ENCODE results near the gene KLF9. TPM values are rescaled to one million over a fixed set of nuclear protein-coding genes. Genes with fewer than 3 reads are reported as not detected.

Gene KLF9
- total RNA-seq, 6 experiments from 2014 or later, result 8.7 to 74.7 (median 32.3) TPM

DNA sequence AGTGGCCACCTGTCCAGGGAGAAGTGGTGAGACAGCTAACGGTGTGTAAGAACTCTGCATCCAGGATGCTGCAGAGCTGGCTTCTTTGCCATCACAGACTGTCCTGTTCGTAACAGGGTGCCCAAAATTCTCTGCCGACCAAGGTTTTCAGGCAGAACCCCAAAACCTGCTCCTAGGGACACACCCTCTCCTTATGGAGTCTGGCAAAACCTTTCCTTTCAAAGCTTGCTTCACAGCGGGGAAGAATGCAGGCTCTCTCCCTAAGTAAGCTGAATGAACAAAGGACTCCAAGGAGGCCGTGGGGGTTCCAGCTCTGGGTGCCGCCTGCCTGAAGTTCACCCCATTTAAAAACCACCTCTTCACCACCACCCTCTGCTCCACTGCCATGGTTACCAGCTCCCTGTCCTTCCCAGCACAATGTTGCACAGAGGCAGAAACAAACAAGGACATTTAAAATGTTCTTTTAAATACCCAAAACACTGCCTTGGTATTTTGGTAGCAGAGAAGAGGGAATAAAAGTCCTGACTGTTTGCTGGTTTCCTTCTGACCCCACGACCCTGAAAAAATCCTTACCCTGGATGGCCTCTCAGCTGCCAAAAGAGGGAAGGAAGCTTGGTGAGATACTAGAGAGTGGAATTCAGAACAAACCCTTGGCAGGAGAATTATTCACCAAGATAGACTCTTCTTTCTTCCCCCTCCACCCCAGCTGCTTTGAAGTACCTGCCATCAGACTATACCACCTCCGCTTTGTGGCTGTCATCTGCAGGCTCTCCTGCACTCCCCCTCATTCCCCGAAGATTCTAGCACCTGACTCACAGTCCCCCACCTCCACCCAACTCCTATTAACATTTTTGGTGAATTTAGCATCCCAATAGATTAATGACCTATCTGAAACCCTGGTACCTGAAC is 7.1 kb upstream of the KLF9 start:
- DNase-seq, result no peak
- 40% methylated on average over 5 of the region's 9 CpGs for WGBS (ENCODE audit: insufficient coverage, low coverage, low lambda C conversion rate, missing lambda C conversion rate)
- H3K27me3 ChIP-seq, result no peaks in the 10 kb centered on the region
- H3K9me3 ChIP-seq, result no peaks in the 10 kb centered on the region
- H3K36me3 ChIP-seq, result no peaks in the 10 kb centered on the region
- TF ChIP-seq, protein P1, sequence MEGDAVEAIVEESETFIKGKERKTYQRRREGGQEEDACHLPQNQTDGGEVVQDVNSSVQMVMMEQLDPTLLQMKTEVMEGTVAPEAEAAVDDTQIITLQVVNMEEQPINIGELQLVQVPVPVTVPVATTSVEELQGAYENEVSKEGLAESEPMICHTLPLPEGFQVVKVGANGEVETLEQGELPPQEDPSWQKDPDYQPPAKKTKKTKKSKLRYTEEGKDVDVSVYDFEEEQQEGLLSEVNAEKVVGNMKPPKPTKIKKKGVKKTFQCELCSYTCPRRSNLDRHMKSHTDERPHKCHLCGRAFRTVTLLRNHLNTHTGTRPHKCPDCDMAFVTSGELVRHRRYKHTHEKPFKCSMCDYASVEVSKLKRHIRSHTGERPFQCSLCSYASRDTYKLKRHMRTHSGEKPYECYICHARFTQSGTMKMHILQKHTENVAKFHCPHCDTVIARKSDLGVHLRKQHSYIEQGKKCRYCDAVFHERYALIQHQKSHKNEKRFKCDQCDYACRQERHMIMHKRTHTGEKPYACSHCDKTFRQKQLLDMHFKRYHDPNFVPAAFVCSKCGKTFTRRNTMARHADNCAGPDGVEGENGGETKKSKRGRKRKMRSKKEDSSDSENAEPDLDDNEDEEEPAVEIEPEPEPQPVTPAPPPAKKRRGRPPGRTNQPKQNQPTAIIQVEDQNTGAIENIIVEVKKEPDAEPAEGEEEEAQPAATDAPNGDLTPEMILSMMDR (IDR thresholded peaks at IDR 0.05), result no peak
- no peak for TF ChIP-seq POLR2A (IDR thresholded peaks at IDR 0.05)
- peak overlapping the region in 2 of 3 donors; percentile 62 to 66 for H3K4me3 ChIP-seq
- no peak for ATAC-seq
- H3K27ac ChIP-seq, result peak overlapping the region; percentile 97 to 100 (median 100)
- intact Hi-C loops (cut with DNase I), result loop anchor here (2.0 to 10.0 kb wide), 2 partner anchors 59 to 63 kb away; no protein-coding TSS in a partner anchor
- H3K4me1 ChIP-seq, result peaks cover 0 to 35% (median 14%) of the 10 kb centered on the region in 4 donors

DNA sequence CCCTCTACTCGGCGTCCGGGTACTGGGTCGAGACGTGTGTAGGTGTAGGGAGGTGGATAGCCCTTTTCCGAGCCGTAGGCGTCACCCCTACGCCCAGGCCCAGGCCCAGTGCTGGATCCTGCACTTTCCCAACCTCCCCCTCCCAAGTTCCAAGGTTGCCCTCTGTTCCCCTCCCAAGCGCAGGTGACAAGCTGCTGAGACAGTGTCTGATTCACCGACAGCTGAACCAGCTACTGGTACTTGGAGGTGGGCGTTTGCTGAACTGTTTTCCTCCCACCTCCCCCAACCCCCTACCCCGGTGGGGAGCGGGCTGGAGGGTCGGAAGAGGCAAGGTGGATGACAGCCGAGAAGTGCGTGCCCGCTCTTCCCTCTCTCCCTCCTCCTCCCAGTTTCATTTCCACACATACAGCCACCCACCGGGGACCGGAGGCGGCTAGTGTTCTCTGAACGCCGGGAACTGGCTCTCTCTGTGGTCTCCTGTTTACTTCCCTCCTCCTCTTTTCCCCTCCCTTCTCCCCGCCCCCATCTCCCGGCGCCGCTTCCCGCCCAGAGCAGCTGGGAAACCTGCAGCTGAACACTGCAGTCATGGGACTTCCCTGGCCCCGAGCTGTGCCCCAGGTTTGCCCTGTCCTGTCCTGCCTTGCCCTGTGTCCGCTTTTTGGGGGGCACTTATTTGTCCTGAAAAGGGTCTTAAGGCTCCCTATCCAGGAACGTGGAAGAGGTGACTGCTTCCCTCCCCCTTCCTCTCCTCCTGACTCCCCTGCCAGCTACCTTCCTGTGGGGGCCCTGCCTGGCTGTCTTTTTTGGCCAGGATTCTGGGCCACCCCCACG is 6.2 kb upstream of the KLF9 start:
- no peaks in the 10 kb centered on the region for H3K36me3 ChIP-seq
- peak; percentile 46 to 65 (median 58) for ATAC-seq
- H3K27ac ChIP-seq, result peak overlapping the region; percentile 97 to 100 (median 100)
- peak overlapping the region; percentile 40 to 66 (median 62) for H3K4me3 ChIP-seq
- intact Hi-C loops (cut with DNase I), result loop anchor here (2.0 to 10.0 kb wide), 2 partner anchors 60 to 64 kb away; no protein-coding TSS in a partner anchor
- no peaks in the 10 kb centered on the region for H3K27me3 ChIP-seq
- H3K4me1 ChIP-seq, result peaks cover 0 to 40% (median 14%) of the 10 kb centered on the region in 4 donors
- DNase-seq, result peak; percentile 95 to 98 (median 96)
- WGBS (ENCODE audit: insufficient coverage, low coverage, low lambda C conversion rate, missing lambda C conversion rate), result 2% methylated on average over 28 of the region's 32 CpGs
- TF ChIP-seq, protein P1 (IDR thresholded peaks at IDR 0.05), result no peak
- TF ChIP-seq POLR2A (IDR thresholded peaks at IDR 0.05), result peak; percentile 81
- no peaks in the 10 kb centered on the region for H3K9me3 ChIP-seq

DNA sequence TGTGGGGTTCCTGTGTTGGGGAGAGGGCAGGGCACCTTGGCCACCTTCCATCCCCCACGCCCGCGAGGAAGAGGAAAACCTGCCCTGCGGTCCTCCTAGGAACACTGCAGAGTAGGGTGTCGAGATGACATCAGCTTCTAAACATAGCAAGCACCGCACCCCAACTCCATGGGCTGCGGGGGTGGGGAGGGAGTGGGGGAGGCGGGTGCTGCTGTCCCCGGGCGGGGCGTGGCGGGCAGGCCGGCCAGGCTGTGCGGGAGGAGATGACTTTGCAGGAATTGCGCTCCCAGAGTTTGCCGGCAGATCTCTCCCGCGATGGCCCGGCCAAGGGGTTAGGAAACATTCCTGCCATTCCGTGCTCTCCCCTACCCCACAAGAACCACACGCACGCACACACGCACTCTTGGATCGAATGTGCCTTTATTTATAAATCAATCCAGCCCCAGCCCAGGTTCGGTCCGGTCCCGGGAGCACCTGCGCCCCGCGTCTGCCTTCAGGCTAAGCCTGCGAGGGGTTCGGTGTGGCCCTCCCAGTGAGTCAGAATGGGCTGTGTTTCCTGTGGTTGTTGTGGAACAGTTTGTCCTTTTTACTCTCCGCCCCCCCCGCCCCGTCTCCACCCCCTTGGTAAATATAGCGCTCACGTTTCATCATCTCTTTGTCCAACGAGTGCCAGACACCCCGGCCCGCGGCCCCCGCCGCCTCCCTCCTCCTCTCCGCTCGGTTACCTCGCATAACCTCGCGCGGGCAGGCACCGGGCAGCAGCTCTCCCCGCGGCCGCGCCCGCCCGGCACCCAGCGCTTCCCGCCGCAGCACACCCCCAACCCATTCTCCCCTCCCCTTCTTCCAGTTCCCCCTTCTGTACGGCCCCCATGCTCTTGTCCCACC is 5.3 kb upstream of the KLF9 start:
- H3K27me3 ChIP-seq, result no peaks in the 10 kb centered on the region
- H3K4me3 ChIP-seq, result peak overlapping the region; percentile 41 to 66 (median 62)
- TF ChIP-seq POLR2A (IDR thresholded peaks at IDR 0.05), result peak; percentile 97
- TF ChIP-seq, protein P1 (IDR thresholded peaks at IDR 0.05), result peak in 1 of 4 donors; percentile 8
- no peaks in the 10 kb centered on the region for H3K36me3 ChIP-seq
- peaks cover 0 to 48% (median 14%) of the 10 kb centered on the region in 4 donors for H3K4me1 ChIP-seq
- peak overlapping the region; percentile 97 to 100 (median 100) for H3K27ac ChIP-seq
- no peaks in the 10 kb centered on the region for H3K9me3 ChIP-seq
- WGBS (ENCODE audit: insufficient coverage, low coverage, low lambda C conversion rate, missing lambda C conversion rate), result under 1% methylated on average over 47 of the region's 60 CpGs
- DNase-seq (peak; percentile 94 to 97 (median 97)), ATAC-seq (peak; percentile 59 to 66 (median 62))
- intact Hi-C loops (cut with DNase I), result loop anchor here (2.0 to 10.0 kb wide), 2 partner anchors 61 to 65 kb away; no protein-coding TSS in a partner anchor
